Superior temporal gyrus (tissue), 1 donor: ENCODE measurements around the gene ANKRD29.
"Not testable (repeated sequence)": the region's sequence is repeated elsewhere in the genome, so short reads cannot be mapped to it uniquely, and the experiment has no call there.

Experiments
- DNase-seq: peaks from one replicate; pipeline ENCODE4 v3.0.0-alpha.2; 2016; ENCODE audit errors: extremely low spot score

Gene ANKRD29

GRCh38 chr18:23645568-23646175 lies 17.0 kb downstream of the ANKRD29 start:
- DNase-seq, result no peak

- DNase-seq, result no peak
These were observed 18.8 kb downstream of the ANKRD29 start for GRCh38 chr18:23643815-23644490.

- DNase-seq, result no peak
These were observed 20.6 kb downstream of the ANKRD29 start for GRCh38 chr18:23641937-23642666.

- DNase-seq, result no peak
These were observed 21.5 kb downstream of the ANKRD29 start for GRCh38 chr18:23641143-23641720.

GRCh38 chr18:23640052-23640451 lies 22.7 kb downstream of the ANKRD29 start:
- no peak for DNase-seq

- DNase-seq, result not testable (repeated sequence)
These were observed 26.3 kb downstream of the ANKRD29 start for GRCh38 chr18:23636433-23636832.

- DNase-seq, result no peak
These were observed 26.7 kb downstream of the ANKRD29 start for GRCh38 chr18:23636071-23636399.

GRCh38 chr18:23635283-23636070 lies 27.2 kb downstream of the ANKRD29 start:
- no peak for DNase-seq

GRCh38 chr18:23634692-23635091 lies 28.0 kb downstream of the ANKRD29 start:
- no peak for DNase-seq

GRCh38 chr18:23632615-23633014 lies 30.1 kb downstream of the ANKRD29 start:
- DNase-seq, result no peak

- no peak for DNase-seq
These were observed 31.0 kb downstream of the ANKRD29 start for GRCh38 chr18:23631746-23632145.

- DNase-seq, result no peak
These were observed 31.4 kb downstream of the ANKRD29 start for GRCh38 chr18:23631312-23631711.

GRCh38 chr18:23629444-23629946 lies 33.2 kb downstream of the ANKRD29 start:
- no peak for DNase-seq

- no peak for DNase-seq
These were observed 34.7 kb downstream of the ANKRD29 start for GRCh38 chr18:23627970-23628369.

GRCh38 chr18:23627321-23627720 lies 35.4 kb downstream of the ANKRD29 start:
- DNase-seq, result no peak

- DNase-seq, result no peak
These were observed 36.0 kb downstream of the ANKRD29 start for GRCh38 chr18:23626451-23627279.

GRCh38 chr18:23623040-23623439 lies 39.7 kb downstream of the ANKRD29 start:
- DNase-seq, result no peak

- no peak for DNase-seq
These were observed 43.3 kb downstream of the ANKRD29 start for GRCh38 chr18:23619388-23619881.

GRCh38 chr18:23618862-23619387 lies 43.8 kb downstream of the ANKRD29 start:
- DNase-seq, result no peak

- DNase-seq, result no peak
These were observed 45.2 kb downstream of the ANKRD29 start for GRCh38 chr18:23617412-23618014.
